Measurements from ENCODE around the gene SLC12A7.

The SLC12A7 gene

DNA sequence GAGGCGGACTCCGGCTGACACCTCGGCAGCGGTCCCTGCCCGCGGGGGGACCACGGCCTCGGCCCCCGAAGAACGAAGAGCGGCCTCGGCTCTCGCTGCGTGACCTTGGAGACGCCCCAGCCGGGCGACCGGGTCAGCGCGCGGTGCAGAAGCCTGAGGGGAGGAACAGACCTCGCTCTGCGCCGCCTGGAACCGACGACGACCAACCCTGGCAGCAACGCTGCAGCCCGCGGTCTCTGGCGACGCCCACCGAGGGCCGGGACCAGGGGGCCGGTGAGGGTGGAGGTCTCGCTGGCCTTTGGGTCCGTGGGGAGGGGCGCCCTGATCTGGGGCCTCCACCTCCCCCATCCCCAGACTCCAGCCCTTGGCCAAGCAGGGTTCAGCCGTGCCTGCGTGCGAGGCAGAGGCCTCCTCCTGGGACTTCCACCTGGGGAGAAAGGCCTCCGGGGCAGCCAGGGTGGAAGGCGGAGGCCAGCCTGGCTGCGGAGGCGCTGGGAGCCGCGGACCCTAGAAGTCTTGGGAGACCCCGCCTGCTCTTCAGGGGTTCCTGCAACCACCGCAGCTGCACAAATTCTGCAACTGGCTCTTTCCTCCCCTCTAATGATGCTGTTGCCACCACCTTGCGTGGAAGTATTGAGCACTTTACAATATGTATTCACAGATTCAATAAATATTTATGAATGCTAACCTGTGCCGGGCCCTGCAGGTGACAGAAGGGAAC lies 44.3 kb upstream of the SLC12A7 start:
- H3K9me3 ChIP-seq (ENCODE audit: low read depth, low read length), result no peaks in the 10 kb centered on the region
- no peak for TF ChIP-seq EZH2 (IDR thresholded peaks at IDR 0.05)
- TF ChIP-seq POLR2AphosphoS5 (IDR thresholded peaks at IDR 0.05; ENCODE audit: borderline replicate concordance, low read depth, low read length), result no peak
- TF ChIP-seq FOXP2 (optimal IDR thresholded peaks at IDR 0.05; ENCODE audit: control extremely low read depth, extremely low read length, insufficient read depth), result no peak

DNA sequence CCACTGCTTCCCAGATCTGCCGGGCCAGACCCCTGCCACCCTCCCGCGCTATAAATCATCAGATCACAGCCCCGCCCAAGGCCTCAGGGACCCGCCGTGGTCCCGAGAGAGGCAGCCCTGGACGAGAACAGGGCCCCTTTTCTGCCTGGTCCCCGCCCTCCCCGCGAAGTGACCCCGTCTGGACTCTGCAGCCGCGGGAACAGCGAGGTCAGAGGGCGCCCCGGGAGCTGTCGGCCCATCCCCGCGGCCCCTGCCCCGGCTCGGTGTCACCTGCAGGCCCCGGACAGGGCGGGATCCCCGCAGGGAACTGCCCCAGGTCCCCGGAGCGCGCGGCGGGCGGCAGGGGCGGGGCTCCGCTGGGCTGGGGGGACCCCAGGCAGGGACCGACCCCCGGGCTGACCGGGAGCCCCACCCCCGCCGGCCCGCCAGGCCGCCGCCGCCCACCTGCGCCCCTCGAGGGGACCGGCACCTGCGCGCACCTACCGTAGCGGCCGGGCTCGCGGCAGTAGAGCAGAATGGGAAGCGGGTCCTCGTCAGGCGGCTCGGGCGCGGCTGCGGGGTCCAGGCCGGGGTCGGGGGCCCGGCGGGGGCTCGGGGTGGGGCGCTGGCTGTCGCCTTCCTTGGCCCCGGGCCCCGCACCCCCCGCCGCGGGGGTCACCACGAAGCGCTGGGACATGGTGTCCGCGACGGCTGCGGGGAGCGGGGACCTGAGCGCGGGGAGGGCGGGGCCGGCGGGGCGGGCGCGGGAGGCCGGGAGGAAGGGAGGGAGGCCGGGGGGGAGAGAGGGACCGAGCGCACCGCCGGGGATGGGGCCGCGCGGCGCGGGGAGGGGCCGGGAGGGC lies 43.5 kb upstream of the SLC12A7 start:
- H3K27ac ChIP-seq, result no peak overlapping the region
- no peak overlapping the region for H3K4me3 ChIP-seq
- no peak for DNase-seq (ENCODE audit: low read depth, low spot score)
- H3K9ac ChIP-seq (ENCODE audit: insufficient read length), result no peak overlapping the region
- H3K9me3 ChIP-seq (ENCODE audit: low read depth, low read length), result no peaks in the 10 kb centered on the region
- no peaks in the 10 kb centered on the region for H3K36me3 ChIP-seq (ENCODE audit: insufficient read depth, low read length)
- no peak for TF ChIP-seq POLR2AphosphoS5 (IDR thresholded peaks at IDR 0.05; ENCODE audit: borderline replicate concordance, low read depth, low read length)

More for the DNA sequence above, 44.3 kb upstream of the SLC12A7 start:
- DNase-seq (ENCODE audit: low read depth, low spot score), result no peak
- Histone ChIP-seq H3K9ac (ENCODE audit: insufficient read length) (no peak overlapping the region), H3K36me3 (ENCODE audit: insufficient read depth, low read length) (no peaks in the 10 kb centered on the region), H3K27ac (no peak overlapping the region), H3K4me3 (no peak overlapping the region)

DNA sequence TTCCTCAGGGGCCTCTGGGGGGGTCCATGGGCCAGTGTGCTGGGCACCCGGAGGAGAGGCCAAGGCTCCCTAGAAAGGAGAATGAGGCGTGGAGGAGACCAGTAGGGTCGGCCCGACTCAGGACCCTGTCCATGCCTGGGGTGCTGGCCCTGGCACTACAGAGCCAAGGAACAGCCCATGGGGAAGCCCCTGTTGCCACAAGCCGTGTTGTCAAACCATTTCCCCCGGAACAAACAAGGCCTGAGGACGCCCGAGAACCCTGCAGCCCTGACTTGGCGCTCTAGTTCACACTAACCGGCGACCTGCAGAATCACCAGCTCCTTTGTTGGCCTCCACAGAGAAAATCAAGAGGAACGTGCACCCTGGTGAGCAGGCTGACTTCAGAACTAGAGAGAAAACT lies 41.6 kb upstream of the SLC12A7 start:
- no peak for TF ChIP-seq FOXP2 (optimal IDR thresholded peaks at IDR 0.05; ENCODE audit: control extremely low read depth, extremely low read length, insufficient read depth)
- TF ChIP-seq EZH2 (IDR thresholded peaks at IDR 0.05), result no peak
- no peak for TF ChIP-seq POLR2AphosphoS5 (IDR thresholded peaks at IDR 0.05; ENCODE audit: borderline replicate concordance, low read depth, low read length)
- Histone ChIP-seq H3K9me3 (ENCODE audit: low read depth, low read length) (no peaks in the 10 kb centered on the region), H3K36me3 (ENCODE audit: insufficient read depth, low read length) (no peaks in the 10 kb centered on the region), H3K4me3 (no peak overlapping the region), H3K9ac (ENCODE audit: insufficient read length) (no peak overlapping the region), H3K27ac (no peak overlapping the region)
- no peak for DNase-seq (ENCODE audit: low read depth, low spot score)

DNA sequence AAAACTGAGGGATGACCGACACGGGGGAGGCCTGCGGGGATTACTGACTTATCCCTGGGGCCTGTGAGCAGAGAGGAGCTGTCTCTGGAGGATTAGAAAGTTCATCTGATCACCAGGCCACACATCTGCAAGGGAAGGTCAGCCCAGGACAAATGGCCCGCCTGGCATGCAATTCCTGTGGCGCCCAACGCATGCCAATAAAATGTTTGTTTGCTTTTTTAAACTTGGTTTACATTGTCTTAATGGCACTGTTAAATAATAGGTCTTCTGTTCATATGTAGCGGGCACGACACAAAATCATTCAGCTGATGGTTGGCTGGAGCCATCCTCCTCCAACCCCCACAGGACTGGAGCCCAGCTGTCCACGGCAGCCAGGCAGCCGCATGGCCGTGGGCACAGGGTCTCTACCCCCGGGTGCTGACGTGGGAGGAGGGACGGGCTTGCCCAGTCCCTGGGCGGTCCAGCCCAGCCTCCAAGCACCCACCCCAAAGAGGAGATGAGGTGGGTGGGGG lies 41.0 kb upstream of the SLC12A7 start:
- Histone ChIP-seq H3K9me3 (ENCODE audit: low read depth, low read length) (no peaks in the 10 kb centered on the region), H3K36me3 (ENCODE audit: insufficient read depth, low read length) (no peaks in the 10 kb centered on the region), H3K4me3 (no peak overlapping the region), H3K27ac (no peak overlapping the region), H3K9ac (ENCODE audit: insufficient read length) (no peak overlapping the region)
- DNase-seq (ENCODE audit: low read depth, low spot score), result no peak
- TF ChIP-seq POLR2AphosphoS5 (IDR thresholded peaks at IDR 0.05; ENCODE audit: borderline replicate concordance, low read depth, low read length), result no peak
- TF ChIP-seq EZH2 (IDR thresholded peaks at IDR 0.05), result no peak
- TF ChIP-seq FOXP2 (optimal IDR thresholded peaks at IDR 0.05; ENCODE audit: control extremely low read depth, extremely low read length, insufficient read depth), result no peak

DNA sequence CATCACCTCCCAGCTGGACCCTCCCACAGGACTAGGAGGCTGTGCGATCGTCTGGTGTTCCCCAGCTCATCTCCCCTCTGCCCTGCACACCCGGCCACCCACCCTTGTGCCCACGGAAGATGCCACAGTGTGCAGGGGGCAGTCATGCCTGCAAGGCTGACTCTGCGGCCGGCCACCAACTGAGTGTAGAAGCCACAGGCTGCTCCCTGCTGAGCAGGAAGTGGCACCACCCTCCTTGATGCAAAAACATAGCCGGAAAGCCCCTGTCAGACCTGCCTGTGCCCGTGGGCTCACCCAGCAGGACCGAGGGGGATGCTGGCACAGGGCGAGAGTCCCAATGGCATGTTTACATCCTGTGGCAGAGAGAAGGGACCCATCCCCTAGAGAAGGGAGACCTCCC lies 40.3 kb upstream of the SLC12A7 start:
- DNase-seq (ENCODE audit: low read depth, low spot score), result no peak
- no peak overlapping the region for H3K27ac ChIP-seq
- H3K9ac ChIP-seq (ENCODE audit: insufficient read length), result no peak overlapping the region
- TF ChIP-seq POLR2AphosphoS5 (IDR thresholded peaks at IDR 0.05; ENCODE audit: borderline replicate concordance, low read depth, low read length) (no peak), EZH2 (IDR thresholded peaks at IDR 0.05) (no peak), FOXP2 (optimal IDR thresholded peaks at IDR 0.05; ENCODE audit: control extremely low read depth, extremely low read length, insufficient read depth) (no peak)
- no peaks in the 10 kb centered on the region for H3K9me3 ChIP-seq (ENCODE audit: low read depth, low read length)
- no peak overlapping the region for H3K4me3 ChIP-seq
- H3K36me3 ChIP-seq (ENCODE audit: insufficient read depth, low read length), result no peaks in the 10 kb centered on the region

DNA sequence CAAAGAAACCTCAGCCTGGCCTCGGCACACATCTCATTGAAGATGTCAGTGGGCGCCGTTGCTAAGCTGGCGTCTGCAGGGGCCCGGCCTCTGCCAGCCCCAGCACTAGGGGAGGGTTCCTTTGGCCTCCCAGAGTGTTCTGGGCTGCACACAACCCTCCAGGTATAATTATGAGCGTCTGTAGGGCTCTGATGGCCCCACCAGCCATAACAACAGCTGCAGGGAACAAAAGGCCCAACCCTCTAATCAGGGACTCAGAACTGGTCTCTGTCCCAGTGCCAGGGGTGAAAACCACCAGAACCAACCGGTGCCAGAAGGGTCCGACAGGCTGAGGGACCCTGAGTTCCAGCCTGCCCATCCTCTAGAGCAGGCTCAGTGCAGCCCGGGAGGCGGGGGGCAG lies 39.5 kb upstream of the SLC12A7 start:
- TF ChIP-seq EZH2 (IDR thresholded peaks at IDR 0.05), result no peak
- Histone ChIP-seq H3K9ac (ENCODE audit: insufficient read length) (no peak overlapping the region), H3K27ac (no peak overlapping the region), H3K4me3 (no peak overlapping the region), H3K36me3 (ENCODE audit: insufficient read depth, low read length) (no peaks in the 10 kb centered on the region), H3K9me3 (ENCODE audit: low read depth, low read length) (no peaks in the 10 kb centered on the region)
- DNase-seq (ENCODE audit: low read depth, low spot score), result no peak

DNA sequence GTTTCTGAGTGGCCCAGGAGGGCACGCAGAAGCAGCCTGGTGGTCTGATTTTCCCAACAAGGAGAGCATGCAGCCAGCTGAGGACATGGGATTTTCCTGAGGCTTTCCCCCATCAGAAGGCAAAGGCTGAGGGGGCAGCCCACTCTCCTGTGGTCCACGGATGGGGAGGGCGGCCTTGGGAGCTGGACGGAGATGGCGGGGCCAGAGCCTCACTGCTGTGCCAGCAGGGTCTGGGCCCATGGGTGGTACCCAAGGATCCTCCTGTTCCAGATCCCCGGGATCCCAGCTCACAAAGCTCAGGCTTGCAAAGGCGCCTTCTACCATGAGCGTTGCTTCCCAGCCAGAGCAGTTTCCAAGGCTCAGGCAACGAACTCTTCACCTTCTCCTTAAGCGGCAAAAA lies 39.0 kb upstream of the SLC12A7 start:
- Histone ChIP-seq H3K9ac (ENCODE audit: insufficient read length) (no peak overlapping the region), H3K9me3 (ENCODE audit: low read depth, low read length) (no peaks in the 10 kb centered on the region), H3K36me3 (ENCODE audit: insufficient read depth, low read length) (no peaks in the 10 kb centered on the region), H3K4me3 (no peak overlapping the region), H3K27ac (no peak overlapping the region)
- TF ChIP-seq POLR2AphosphoS5 (IDR thresholded peaks at IDR 0.05; ENCODE audit: borderline replicate concordance, low read depth, low read length) (no peak), FOXP2 (optimal IDR thresholded peaks at IDR 0.05; ENCODE audit: control extremely low read depth, extremely low read length, insufficient read depth) (no peak), EZH2 (IDR thresholded peaks at IDR 0.05) (no peak)
- no peak for DNase-seq (ENCODE audit: low read depth, low spot score)

DNA sequence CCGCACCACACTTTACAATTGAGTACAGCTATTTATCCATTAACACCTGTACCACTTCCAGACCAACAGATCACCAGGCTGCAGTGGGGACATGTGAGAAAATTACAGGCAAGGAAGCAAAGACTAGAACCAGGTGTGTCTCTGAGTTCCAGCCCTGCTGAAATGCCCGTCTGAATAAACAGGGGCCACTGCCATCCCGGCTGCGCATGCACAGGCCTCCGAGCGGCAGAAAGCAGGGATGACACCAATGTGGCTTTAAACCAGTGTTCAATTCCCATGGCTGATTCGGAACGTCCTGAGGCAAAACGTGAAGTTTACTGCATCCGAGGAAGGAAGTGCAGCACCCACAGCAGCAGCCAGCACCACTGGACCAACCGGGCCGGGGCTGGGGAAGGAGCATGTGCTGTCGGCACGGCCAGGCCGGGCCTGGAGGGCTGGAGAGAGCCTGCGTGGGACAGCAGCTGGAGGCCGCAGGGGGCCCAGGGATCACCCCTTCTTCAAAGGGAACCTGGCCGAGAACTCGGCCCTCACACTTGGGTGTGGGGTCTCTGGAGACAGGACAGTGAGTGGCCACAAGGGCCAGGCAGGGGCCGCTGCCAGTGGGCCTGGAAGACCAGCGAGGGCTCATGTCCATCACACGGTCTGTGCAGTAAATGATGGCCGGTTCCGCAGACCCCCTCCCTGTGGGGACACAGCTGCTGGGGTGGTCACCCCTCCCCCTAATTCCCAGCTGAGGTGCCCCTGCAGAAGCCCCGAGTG lies 33.0 kb upstream of the SLC12A7 start:
- H3K9me3 ChIP-seq (ENCODE audit: low read depth, low read length), result no peaks in the 10 kb centered on the region
- no peak overlapping the region for H3K9ac ChIP-seq (ENCODE audit: insufficient read length)
- no peak for DNase-seq (ENCODE audit: low read depth, low spot score)
- H3K36me3 ChIP-seq (ENCODE audit: insufficient read depth, low read length), result no peaks in the 10 kb centered on the region
- TF ChIP-seq EZH2 (IDR thresholded peaks at IDR 0.05), result no peak
- no peak for TF ChIP-seq POLR2AphosphoS5 (IDR thresholded peaks at IDR 0.05; ENCODE audit: borderline replicate concordance, low read depth, low read length)
- TF ChIP-seq FOXP2 (optimal IDR thresholded peaks at IDR 0.05; ENCODE audit: control extremely low read depth, extremely low read length, insufficient read depth), result no peak
- H3K4me3 ChIP-seq, result no peak overlapping the region
- H3K27ac ChIP-seq, result no peak overlapping the region

Measured in SK-N-MC (cell line).